Neuron (in vitro differentiated cells): ENCODE data around the gene SGF29.
"Not testable (repeated sequence)": the region's sequence is repeated elsewhere in the genome, so short reads cannot be mapped to it uniquely, and the experiment has no call there.

Experiments
- H2AFZ ChIP-seq: one replicate; pipeline ENCODE4 v1.6.1; 2013; ENCODE audit warnings: low read depth, mild to moderate bottlenecking, inconsistent platforms, low read length, moderate library complexity
- H3K27me3 ChIP-seq: one replicate; pipeline ENCODE4 v1.6.1; 2013; ENCODE audit warnings: low read length; ENCODE audit not compliant: insufficient read depth
- H3K36me3 ChIP-seq: one replicate; pipeline ENCODE4 v1.6.1; 2013; ENCODE audit warnings: low read length; ENCODE audit not compliant: insufficient read depth
- H3K4me1 ChIP-seq: one replicate; pipeline ENCODE4 v1.6.1; 2013; ENCODE audit warnings: low read length; ENCODE audit not compliant: insufficient read depth
- H3K4me3 ChIP-seq: 2 replicates; pipeline ENCODE4 v1.5.1; 2013; ENCODE audit warnings: mild to moderate bottlenecking, low read length, moderate library complexity
- H3K9me3 ChIP-seq: one replicate; pipeline ENCODE4 v1.6.1; 2013; ENCODE audit warnings: low read length

The SGF29 gene

GRCh38 chr16:28599377-28600285 is 45.9 kb downstream of the SGF29 start:
- H3K4me3 ChIP-seq, H3K27me3 ChIP-seq, H2AFZ ChIP-seq, H3K9me3 ChIP-seq, H3K36me3 ChIP-seq: not testable (repeated sequence)
- peaks cover 17% of the 10 kb centered on the region for H3K4me1 ChIP-seq

- not testable (repeated sequence) for H3K36me3 ChIP-seq, H3K9me3 ChIP-seq, H3K27me3 ChIP-seq, H2AFZ ChIP-seq, H3K4me3 ChIP-seq
- H3K4me1 ChIP-seq, result peaks cover 17% of the 10 kb centered on the region
Measured at GRCh38 chr16:28600965-28601364, 47.2 kb downstream of the SGF29 start.

GRCh38 chr16:28601589-28601988 is 47.9 kb downstream of the SGF29 start:
- H3K9me3 ChIP-seq, H3K4me3 ChIP-seq, H2AFZ ChIP-seq, H3K27me3 ChIP-seq, H3K36me3 ChIP-seq: not testable (repeated sequence)
- H3K4me1 ChIP-seq, result peaks cover 17% of the 10 kb centered on the region

GRCh38 chr16:28602062-28602461 is 48.3 kb downstream of the SGF29 start:
- not testable (repeated sequence) for H3K4me3 ChIP-seq, H3K9me3 ChIP-seq, H2AFZ ChIP-seq, H3K36me3 ChIP-seq, H3K27me3 ChIP-seq
- peaks cover 12% of the 10 kb centered on the region for H3K4me1 ChIP-seq

DNA sequence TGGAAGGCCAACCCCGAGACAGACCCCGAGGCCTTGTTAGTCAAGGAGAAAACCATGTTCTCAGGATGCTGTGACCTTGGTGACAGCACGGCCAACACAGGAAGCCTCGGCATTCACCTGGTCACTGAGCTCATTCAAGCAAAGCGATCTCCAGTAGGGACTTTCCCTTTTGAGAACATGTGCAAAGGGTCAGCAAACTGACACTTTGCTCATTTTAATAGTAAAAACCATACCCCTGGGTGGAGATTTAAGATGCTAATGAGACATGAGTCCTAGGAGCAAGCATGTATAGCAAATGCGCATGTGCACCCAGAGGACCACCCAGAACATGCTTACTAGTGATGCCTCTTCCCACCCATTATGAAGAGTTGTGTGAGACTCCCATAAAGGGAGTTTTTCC is 48.8 kb downstream of the SGF29 start:
- H3K4me3 ChIP-seq, result no peak overlapping the region
- H3K4me1 ChIP-seq, result peaks cover 7% of the 10 kb centered on the region
- H2AFZ ChIP-seq, result no peak overlapping the region
- H3K36me3 ChIP-seq, result no peaks in the 10 kb centered on the region
- no peaks in the 10 kb centered on the region for H3K9me3 ChIP-seq
- no peaks in the 10 kb centered on the region for H3K27me3 ChIP-seq

GRCh38 chr16:28603381-28604185 is 49.9 kb downstream of the SGF29 start:
- H3K27me3 ChIP-seq, result no peaks in the 10 kb centered on the region
- H3K9me3 ChIP-seq, result no peaks in the 10 kb centered on the region

GRCh38 chr16:28604186-28604565 is 50.5 kb downstream of the SGF29 start:
- no peak overlapping the region for H3K4me3 ChIP-seq
- H3K27me3 ChIP-seq, result no peaks in the 10 kb centered on the region
- H2AFZ ChIP-seq, result no peak overlapping the region
- H3K36me3 ChIP-seq, result no peaks in the 10 kb centered on the region
- H3K4me1 ChIP-seq, result no peaks in the 10 kb centered on the region
- no peaks in the 10 kb centered on the region for H3K9me3 ChIP-seq

More at GRCh38 chr16:28603381-28604185, 49.9 kb downstream of the SGF29 start:
- H3K36me3 ChIP-seq, result no peaks in the 10 kb centered on the region
- no peak overlapping the region for H3K4me3 ChIP-seq
- H2AFZ ChIP-seq, result no peak overlapping the region
- H3K4me1 ChIP-seq, result no peaks in the 10 kb centered on the region

DNA sequence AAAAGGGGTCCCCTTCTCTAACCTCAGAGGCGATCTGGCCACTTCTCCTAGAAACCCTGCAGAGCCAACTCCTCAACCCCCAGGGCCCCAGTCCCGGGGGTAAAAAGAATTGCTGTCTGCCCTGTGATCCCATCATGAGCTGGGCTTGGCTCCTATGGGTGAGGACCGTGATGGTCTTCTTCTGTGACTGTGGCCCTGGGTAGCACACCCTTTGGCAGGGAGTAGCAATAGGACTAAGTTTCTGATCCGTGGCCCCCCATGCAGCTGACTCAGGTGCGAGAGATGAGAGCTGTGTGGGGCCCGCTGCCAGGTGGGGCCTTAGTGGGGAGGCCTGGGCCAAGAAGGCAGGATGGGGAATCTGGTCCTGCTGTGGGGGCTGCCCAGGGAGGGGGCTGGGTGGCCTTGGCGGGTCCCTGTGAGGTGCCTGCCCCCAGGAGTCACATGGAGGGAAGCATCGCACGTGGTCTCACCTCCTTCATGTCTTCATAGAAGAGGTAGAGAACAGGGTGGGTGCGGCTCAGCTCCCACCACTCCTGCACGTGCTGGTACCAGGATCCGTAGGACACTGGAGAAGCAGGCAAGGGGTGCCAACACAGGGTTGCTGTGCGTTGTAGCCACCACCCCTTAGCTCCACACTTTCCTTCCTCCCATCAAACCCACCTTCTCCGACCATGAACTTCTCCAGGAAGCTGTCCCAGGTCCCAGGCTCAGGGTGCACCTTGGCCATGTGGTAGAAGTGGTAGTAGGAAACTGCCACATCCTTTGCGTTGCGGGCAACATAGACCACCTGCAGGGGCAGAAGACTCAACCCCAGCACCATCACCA is 52.8 kb downstream of the SGF29 start:
- Histone ChIP-seq H3K9me3 (no peaks in the 10 kb centered on the region), H3K4me3 (no peak overlapping the region), H3K4me1 (no peaks in the 10 kb centered on the region), H2AFZ (no peak overlapping the region), H3K36me3 (no peaks in the 10 kb centered on the region), H3K27me3 (no peaks in the 10 kb centered on the region)

GRCh38 chr16:28607116-28607623 is 53.5 kb downstream of the SGF29 start:
- no peaks in the 10 kb centered on the region for H3K9me3 ChIP-seq
- no peak overlapping the region for H3K4me3 ChIP-seq
- H2AFZ ChIP-seq, result no peak overlapping the region
- no peaks in the 10 kb centered on the region for H3K36me3 ChIP-seq
- no peaks in the 10 kb centered on the region for H3K27me3 ChIP-seq
- no peaks in the 10 kb centered on the region for H3K4me1 ChIP-seq

GRCh38 chr16:28607681-28608495 is 54.2 kb downstream of the SGF29 start:
- H2AFZ ChIP-seq, H3K4me3 ChIP-seq, H3K9me3 ChIP-seq, H3K4me1 ChIP-seq, H3K27me3 ChIP-seq, H3K36me3 ChIP-seq: not testable (repeated sequence)

DNA sequence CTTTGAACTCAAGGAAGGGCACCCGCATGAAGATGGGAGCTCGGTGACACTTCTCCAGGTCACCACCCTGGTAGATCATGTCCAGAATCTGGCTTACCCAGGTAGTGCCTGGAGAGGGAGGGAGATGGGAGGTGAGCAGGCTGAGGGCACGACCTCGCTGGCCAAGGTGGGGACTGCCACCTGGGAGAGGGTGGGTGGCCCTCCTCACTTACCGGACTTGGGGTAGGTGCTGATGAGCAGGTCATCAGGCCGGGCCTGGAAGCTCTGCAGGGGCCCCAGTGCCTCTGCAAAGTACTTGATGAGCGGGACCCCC is 54.7 kb downstream of the SGF29 start:
- not testable (repeated sequence) for H3K4me3 ChIP-seq

DNA sequence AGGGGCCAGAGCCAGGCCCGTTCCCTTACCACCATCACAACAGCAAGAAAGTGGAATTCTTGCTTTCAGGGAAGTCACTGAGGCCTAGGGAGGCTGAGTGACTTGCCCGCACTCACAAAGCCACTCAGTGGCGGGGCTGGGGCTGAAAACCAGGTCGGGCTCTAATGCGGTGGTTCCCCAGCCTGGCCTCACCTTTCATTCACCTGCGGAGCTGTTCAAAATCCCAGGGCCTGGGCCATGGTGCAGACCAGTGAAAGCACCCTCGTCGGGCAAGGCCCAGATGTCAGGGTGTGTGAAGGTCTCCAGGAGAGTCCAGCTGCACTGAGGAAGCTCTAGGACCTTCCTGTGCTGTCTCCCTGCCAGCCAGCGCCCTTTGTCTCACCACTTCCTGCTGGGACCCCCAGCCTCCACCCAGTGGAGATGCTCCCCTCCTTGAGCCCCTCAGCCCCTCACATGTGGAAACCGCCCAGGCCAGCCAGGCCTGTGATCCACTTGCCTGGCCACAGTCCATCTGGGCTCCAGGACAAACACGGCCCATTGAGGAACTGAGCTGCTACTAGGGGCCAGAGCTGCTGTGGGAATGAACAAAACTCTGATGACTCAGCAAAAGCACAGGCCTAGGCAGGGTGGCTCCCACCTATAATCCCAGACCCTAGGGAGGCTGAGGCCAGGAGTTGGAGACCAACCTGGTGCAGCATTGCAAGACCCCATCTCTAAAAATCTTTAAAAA is 55.3 kb downstream of the SGF29 start:
- not testable (repeated sequence) for H2AFZ ChIP-seq, H3K9me3 ChIP-seq, H3K27me3 ChIP-seq, H3K4me1 ChIP-seq, H3K36me3 ChIP-seq, H3K4me3 ChIP-seq

More for the DNA sequence above, 54.7 kb downstream of the SGF29 start:
- H3K36me3 ChIP-seq, H3K27me3 ChIP-seq, H3K9me3 ChIP-seq, H3K4me1 ChIP-seq, H2AFZ ChIP-seq: not testable (repeated sequence)
